ENCODE measurements around the gene PGAM5. TPM values are rescaled to one million over a fixed set of nuclear protein-coding genes. Genes with fewer than 3 reads are reported as not detected.

PGAM5 gene
- total and polyA plus RNA-seq, 9 of the 15 experiments (the other 6 are each of a cell fraction or from before 2014, with no cell fraction given): 7.4 to 121 (median 69.5) TPM

DNA sequence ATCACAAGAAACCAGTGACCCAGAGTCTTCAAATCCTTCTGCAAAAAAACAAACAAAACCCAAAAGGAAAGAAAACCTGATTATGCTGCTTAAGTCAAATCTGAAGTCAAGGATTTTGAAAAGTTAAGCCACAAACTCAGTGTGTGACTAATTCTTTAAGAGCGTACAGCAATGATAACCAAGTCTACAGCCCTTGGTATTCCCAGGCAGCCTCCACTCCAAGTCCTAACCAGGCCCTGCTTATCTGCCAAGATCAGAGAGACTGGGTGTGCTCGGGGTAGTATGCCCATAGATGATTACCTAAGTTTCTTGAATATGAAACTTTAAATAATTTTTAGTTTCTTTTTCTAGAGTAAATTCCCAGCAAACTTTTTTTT, 13.1 kb downstream of the PGAM5 start:
- no peak overlapping the region for H3K4me2 ChIP-seq (ENCODE audit: insufficient read depth, low read length)
- ChIA-PET CTCF (ENCODE audit: low intra/inter-chr PET ratio) (interaction anchor here (0.6 kb wide), 1 partner anchor 309 kb away, joined by 3 read pairs; no protein-coding TSS in a partner anchor), POLR2A (interaction anchor here (0.6 to 1.2 kb wide), 4 partner anchors 9 to 113 kb away, joined by 3 to 6 read pairs (median 3); no protein-coding TSS in a partner anchor)
- H3K79me2 ChIP-seq (ENCODE audit: control insufficient read depth, insufficient read depth, low read length): no peaks in the 10 kb centered on the region; the same call in 2 of the 3 replicates
- no peaks in the 10 kb centered on the region for H3K9me3 ChIP-seq (replicated peaks; ENCODE audit: control insufficient read depth, insufficient read depth, low read depth, low read length)
- peaks cover 5% of the 10 kb centered on the region for H3K9me1 ChIP-seq (ENCODE audit: control insufficient read depth, insufficient read depth, low read length)
- no peak overlapping the region for H3K4me3 ChIP-seq
- H4K20me1 ChIP-seq (replicated peaks; ENCODE audit: control insufficient read depth, insufficient read depth, low read length): no peaks in the 10 kb centered on the region; the same call in 1 of the 2 replicates
- H3K9ac ChIP-seq (ENCODE audit: insufficient read depth in 1 of 2, low read depth in 2 of 2, low read length in 2 of 2): no peak overlapping the region; a peak in 1 of 4 replicates
- DNase-seq (ENCODE audit: extremely low read depth in 1 of 4, low spot score in 3 of 4) (no peak), FAIRE-seq (no peak), ATAC-seq (no peak)
- peaks cover 95% of the 10 kb centered on the region for H3K36me3 ChIP-seq (ENCODE audit: control insufficient read depth, insufficient read depth, low read length)
- no peak overlapping the region for H2AFZ ChIP-seq (ENCODE audit: low read depth, low read length)
- peak overlapping the region; percentile 43; the same call in 2 of the 3 replicates for H3K27ac ChIP-seq (ENCODE audit: extremely low read depth, low read depth, low read length)
- TF ChIP-seq ZBTB1 (CRISPR knock-in tag; IDR thresholded peaks at IDR 0.05; ENCODE audit: borderline replicate concordance, low read depth) (no peak), FOSL1 (tag; conservative IDR thresholded peaks at IDR 0.05) (peak; percentile 51; the same call in 1 of the 2 replicates)
- intact Hi-C loops (cut with micrococcal nuclease) (no loop called here), in situ Hi-C loops (cut with MboI) (no loop called here)
- H3K27me3 ChIP-seq (ENCODE audit: control insufficient read depth in 2 of 2, insufficient read depth in 2 of 2, low read length in 2 of 2): no peaks in the 10 kb centered on the region
- H3K4me1 ChIP-seq (replicated peaks in 1 of 2; ENCODE audit: control insufficient read depth in 2 of 2, insufficient read depth in 2 of 2, low read length in 2 of 2): peaks cover 0 to 18% of the 10 kb centered on the region in 2 experiments; a peak in 3 of 5 replicates
- no TSS peak for BruUV-seq (replicated peaks)
- WGBS (ENCODE audit: insufficient coverage, low coverage, missing lambda C conversion rate): 90% methylated on average over 2 of the region's 2 CpGs

- peaks cover 2% of the 10 kb centered on the region; the same call in 1 of the 2 replicates for H3K9me3 ChIP-seq (replicated peaks; ENCODE audit: control insufficient read depth, insufficient read depth, low read depth, low read length)
- intact Hi-C loops (cut with micrococcal nuclease) (no loop called here), in situ Hi-C loops (cut with MboI) (no loop called here)
- H4K20me1 ChIP-seq (replicated peaks; ENCODE audit: control insufficient read depth, insufficient read depth, low read length): no peaks in the 10 kb centered on the region; the same call in 1 of the 2 replicates
- peak; percentile 59 for TF ChIP-seq POLR2G (IDR thresholded peaks at IDR 0.05; ENCODE audit: low read depth, low read length)
- 0 out of 2 replicates have a peak, but pooled peaks have one; percentile 19 for TF ChIP-seq RBFOX2 (IDR thresholded peaks at IDR 0.05; ENCODE audit: low read depth, low read length)
- no peak for TF ChIP-seq PCBP2 (IDR thresholded peaks at IDR 0.05; ENCODE audit: low read depth, low read length, poor library complexity, severe bottlenecking)
- TF ChIP-seq ZNF408 (CRISPR knock-in tag; IDR thresholded peaks at IDR 0.05; ENCODE audit: low read depth): no peak
- peak; percentile 37 for TF ChIP-seq RBM22 (IDR thresholded peaks at IDR 0.05; ENCODE audit: low read depth, low read length, poor library complexity, severe bottlenecking)
- H3K4me2 ChIP-seq (ENCODE audit: insufficient read depth, low read length): no peak overlapping the region
- no peak overlapping the region for H3K4me3 ChIP-seq
- H3K9me1 ChIP-seq (ENCODE audit: control insufficient read depth, insufficient read depth, low read length): peaks cover 5% of the 10 kb centered on the region
- CTCF ChIA-PET (ENCODE audit: low intra/inter-chr PET ratio): interaction anchor here (0.6 kb wide), 1 partner anchor 310 kb away, joined by 3 read pairs; no protein-coding TSS in a partner anchor
- H3K27me3 ChIP-seq (ENCODE audit: control insufficient read depth in 2 of 2, insufficient read depth in 2 of 2, low read length in 2 of 2): no peaks in the 10 kb centered on the region
- no peaks in the 10 kb centered on the region; the same call in 2 of the 3 replicates for H3K79me2 ChIP-seq (ENCODE audit: control insufficient read depth, insufficient read depth, low read length)
- BruUV-seq (replicated peaks): no TSS peak
- peak overlapping the region in 1 of 2 experiments; percentile 30; a peak in 1 of 4 replicates for H3K9ac ChIP-seq (ENCODE audit: insufficient read depth in 1 of 2, low read depth in 2 of 2, low read length in 2 of 2)
- H3K27ac ChIP-seq (ENCODE audit: extremely low read depth, low read depth, low read length): no peak overlapping the region
- H3K4me1 ChIP-seq (replicated peaks in 1 of 2; ENCODE audit: control insufficient read depth in 2 of 2, insufficient read depth in 2 of 2, low read length in 2 of 2): peaks cover 0 to 18% of the 10 kb centered on the region in 2 experiments; a peak in 3 of 5 replicates
- peak in 1 of 4 experiments; percentile 19 for DNase-seq (ENCODE audit: extremely low read depth in 1 of 4, low spot score in 3 of 4)
- FAIRE-seq: no peak
- 93% methylated on average over 28 of the region's 30 CpGs for WGBS (ENCODE audit: insufficient coverage, low coverage, missing lambda C conversion rate)
- POLR2A ChIA-PET: interaction anchor here (0.6 to 1.2 kb wide), 3 partner anchors 8 to 28 kb away, joined by 3 to 6 read pairs (median 4); no protein-coding TSS in a partner anchor
- no peak overlapping the region for H2AFZ ChIP-seq (ENCODE audit: low read depth, low read length)
- H3K36me3 ChIP-seq (ENCODE audit: control insufficient read depth, insufficient read depth, low read length): peaks cover 91% of the 10 kb centered on the region
- ATAC-seq: no peak
Measured at GRCh38 chr12:132724506-132725241, 14.0 kb downstream of the PGAM5 start.
